Upper lobe of left lung (tissue), 6 donors: Measurements from ENCODE around the gene PRKCQ. TPM values are rescaled to one million over a fixed set of nuclear protein-coding genes. Genes with fewer than 3 reads are reported as not detected.

Experiments used
- ATAC-seq, 2 donors: fragments of 200-7000 bp; cut with Tn5 transposase; one replicate each; pipeline ENCODE4 v1.9.1; 2022; ENCODE audit warnings: mild to moderate bottlenecking in 2 of 2, moderate library complexity in 2 of 2; ENCODE audit not compliant: low FRiP score in 2 of 2
- DNase-seq, 2 donors: peaks; one replicate each; pipeline ENCODE4 v3.0.0-alpha.2; 2019 to 2020
- H3K27ac ChIP-seq, 4 donors: fragments of 200-600 bp; sonication (generic); one replicate each; pipeline ENCODE4 v1.5.1; 2016 to 2019
- H3K27me3 ChIP-seq, 4 donors: fragments of 200-600 bp; sonication (generic); one replicate each; pipeline ENCODE4 v1.5.1; 2017 to 2019
- H3K36me3 ChIP-seq, 4 donors: fragments of 200-600 bp; sonication (generic); one replicate each; pipeline ENCODE4 v1.5.1; 2016 to 2019
- H3K4me1 ChIP-seq, 4 donors: fragments of 200-600 bp; sonication (generic); one replicate each; pipeline ENCODE4 v1.5.1; 2018 to 2019
- H3K4me3 ChIP-seq, 4 donors: fragments of 200-600 bp; sonication (generic); one replicate each; pipeline ENCODE4 v1.5.1; 2017 to 2019; ENCODE audit warnings: mild to moderate bottlenecking in 2 of 4, moderate library complexity in 1 of 4
- H3K9me3 ChIP-seq, 4 donors: fragments of 200-600 bp; sonication (generic); one replicate each; pipeline ENCODE4 v1.5.1; 2018 to 2019
- CTCF ChIP-seq, 6 experiments: fragments of 450-650 bp in 4 of 6; fragments of 200-600 bp in 2 of 6; sonication (generic) in 2 of 6; IDR thresholded peaks; one replicate each; pipeline ENCODE4 v1.5.1; 2016 to 2019; ENCODE audit warnings: antibody characterized with exemption in 6 of 6
- EP300 ChIP-seq, 4 donors: sonication (generic); formaldehyde crosslinking; IDR thresholded peaks; one replicate each; pipeline ENCODE4 v1.5.1; 2017; ENCODE audit warnings: antibody characterized with exemption in 4 of 4, control low read depth in 2 of 4
- POLR2A ChIP-seq, 4 donors: fragments of 450-650 bp; IDR thresholded peaks; one replicate each; pipeline ENCODE4 v1.5.1; 2016 to 2017; ENCODE audit warnings: antibody characterized with exemption in 4 of 4, mild to moderate bottlenecking in 2 of 4
- POLR2AphosphoS5 ChIP-seq, 2 donors: sonication (generic); formaldehyde crosslinking; IDR thresholded peaks; one replicate each; pipeline ENCODE4 v1.5.1; 2017; ENCODE audit warnings: antibody characterized with exemption in 2 of 2
- WGBS, 2 donors: methylation state at CpG; one replicate each; pipeline ENCODE4 v1.1.5; 2017 to 2018; 5-methylcytosine and 5-hydroxymethylcytosine counted together
- total RNA-seq, 6 donors: library from RNA; depleted of rRNA in 4 of 6; stranded (reverse); fragments of >200 nt in 4 of 6; gene quantifications; one replicate each; pipeline versions ENCODE4 v1.1.0 to v1.2.1, GENCODE V29; 2016 to 2021
- donor health status: DM: no; HTN: no; CAD: no; lungs with moderate emphysema.
- donor health status: DM: no; HTN: yes; CAD: no; lungs with severe emphysema.

PRKCQ gene
- total RNA-seq, 6 donors from 2014 or later = 6.5 to 16.8 (median 11.2) TPM

- DNase-seq (no peak), ATAC-seq (peak in 1 of 2 donors; percentile 17)
- Histone ChIP-seq H3K27me3 (no peaks in the 10 kb centered on the region), H3K36me3 (no peaks in the 10 kb centered on the region), H3K4me3 (no peak overlapping the region), H3K4me1 (peaks cover 6 to 14% (median 10%) of the 10 kb centered on the region in 4 donors), H3K27ac (no peak overlapping the region), H3K9me3 (no peaks in the 10 kb centered on the region)
- 92 to 93% methylated on average over 11 of the region's 11 CpGs for WGBS, 2 donors
- TF ChIP-seq POLR2A (IDR thresholded peaks at IDR 0.05) = no peak
- no peak for TF ChIP-seq EP300 (IDR thresholded peaks at IDR 0.05)
- TF ChIP-seq POLR2AphosphoS5 (IDR thresholded peaks at IDR 0.05) = no peak
- TF ChIP-seq CTCF (IDR thresholded peaks at IDR 0.05) = no peak
These were observed 172.9 kb downstream of the PRKCQ start for GRCh38 chr10:6407034-6407721.

GRCh38 chr10:6406220-6407033 lies 173.6 kb downstream of the PRKCQ start:
- TF ChIP-seq CTCF (IDR thresholded peaks at IDR 0.05) (peak in 5 of 6 experiments; percentile 24 to 32 (median 27)), EP300 (IDR thresholded peaks at IDR 0.05) (no peak)
- 56 to 61% methylated on average over 10 of the region's 10 CpGs for WGBS, 2 donors
- DNase-seq = no peak

GRCh38 chr10:6405713-6406112 lies 174.4 kb downstream of the PRKCQ start:
- Histone ChIP-seq H3K27ac (no peak overlapping the region), H3K4me3 (no peak overlapping the region), H3K36me3 (no peaks in the 10 kb centered on the region), H3K4me1 (peaks cover 9 to 21% (median 14%) of the 10 kb centered on the region in 4 donors), H3K27me3 (no peaks in the 10 kb centered on the region), H3K9me3 (no peaks in the 10 kb centered on the region)
- 93 to 95% methylated on average over 3 of the region's 3 CpGs for WGBS, 2 donors
- ATAC-seq = no peak
- DNase-seq = no peak
- no peak for TF ChIP-seq CTCF (IDR thresholded peaks at IDR 0.05)
- no peak for TF ChIP-seq POLR2AphosphoS5 (IDR thresholded peaks at IDR 0.05)
- no peak for TF ChIP-seq EP300 (IDR thresholded peaks at IDR 0.05)
- no peak for TF ChIP-seq POLR2A (IDR thresholded peaks at IDR 0.05)

More at GRCh38 chr10:6406220-6407033, 173.6 kb downstream of the PRKCQ start:
- Histone ChIP-seq H3K27me3 (no peaks in the 10 kb centered on the region), H3K4me1 (peaks cover 7 to 19% (median 12%) of the 10 kb centered on the region in 4 donors), H3K36me3 (no peaks in the 10 kb centered on the region), H3K9me3 (no peaks in the 10 kb centered on the region), H3K4me3 (no peak overlapping the region), H3K27ac (no peak overlapping the region)
- no peak for ATAC-seq

- 75 to 82% methylated on average over 1 of the region's 1 CpG for WGBS, 2 donors
- ATAC-seq = no peak
- no peaks in the 10 kb centered on the region for H3K9me3 ChIP-seq
- H3K27me3 ChIP-seq = no peaks in the 10 kb centered on the region
- H3K36me3 ChIP-seq = no peaks in the 10 kb centered on the region
- DNase-seq = no peak
- no peak overlapping the region for H3K27ac ChIP-seq
- H3K4me3 ChIP-seq = no peak overlapping the region
- no peak for TF ChIP-seq POLR2A (IDR thresholded peaks at IDR 0.05)
- no peak for TF ChIP-seq POLR2AphosphoS5 (IDR thresholded peaks at IDR 0.05)
- no peak for TF ChIP-seq EP300 (IDR thresholded peaks at IDR 0.05)
- TF ChIP-seq CTCF (IDR thresholded peaks at IDR 0.05) = no peak
- peaks cover 6 to 18% (median 12%) of the 10 kb centered on the region in 4 donors for H3K4me1 ChIP-seq
These were observed 175.7 kb downstream of the PRKCQ start for GRCh38 chr10:6404127-6405072.
